ENCODE measurements around the gene RAVER1. TPM values are rescaled to one million over a fixed set of nuclear protein-coding genes. Genes with fewer than 3 reads are reported as not detected.
A peak's percentile ranks its signal among the peaks of the same experiment; 100 is the strongest.
"Not testable (repeated sequence)": the region's sequence is repeated elsewhere in the genome, so short reads cannot be mapped to it uniquely, and the experiment has no call there.

RAVER1 gene
- 84.6 and 87.7 TPM in 2 replicates for total RNA-seq (2021)
- percentile 75 among the genes with signal in this experiment for Bru-seq, nascent RNA
- percentile 74 among the genes with signal in this experiment for BruChase-seq, experiment 1, labeled RNA remaining after a 2-hour chase
- BruChase-seq, experiment 2, labeled RNA remaining after a 6-hour chase: percentile 90 among the genes with signal in this experiment
- long read RNA-seq, transcript RAVER1-208 (13 exons, 3,501 nt): major isoform, 127 of 207 reads
- long read RNA-seq, partial matches to known transcripts: 35 of 207 reads
- long read RNA-seq, other reads (novel, unspliced or antisense): 45 of 207 reads

GRCh38 chr19:10332965-10333757, at the start of gene RAVER1:
Gene RAVER1, minus strand, starts transcription at chr19:10333529. Its CDS starts 22 bp downstream, at chr19:10333507.
- ChIA-PET POLR2A (ENCODE audit: low non-redundant PET) (interaction anchor here (0.6 to 0.7 kb wide), 2 partner anchors 27 to 320 kb away, joined by 3 to 10 read pairs; no protein-coding TSS in a partner anchor), CTCF (interaction anchor here (0.6 to 0.8 kb wide), 2 partner anchors 71 to 324 kb away, joined by 7 to 9 read pairs; no protein-coding TSS in a partner anchor)

GRCh38 chr19:10383223-10383499, 49.8 kb upstream of the RAVER1 start:
- CTCF ChIA-PET: interaction anchor here (0.6 to 1.0 kb wide), 2 partner anchors 124 to 872 kb away, joined by 5 to 8 read pairs; no protein-coding TSS in a partner anchor
- not testable (repeated sequence) for H3K9me3 ChIP-seq (ENCODE audit: low read depth, low read length, poor library complexity, severe bottlenecking); H3K27ac ChIP-seq (ENCODE audit: low read depth, low read length, poor library complexity, severe bottlenecking); H3K4me1 ChIP-seq (ENCODE audit: insufficient read depth, low read length, poor library complexity, severe bottlenecking); DNase-seq (ENCODE audit: low spot score); BruUV-seq (replicated peaks); H3K27me3 ChIP-seq (replicated peaks; ENCODE audit: insufficient read depth, low read depth, low read length, poor library complexity); H3K36me3 ChIP-seq (ENCODE audit: insufficient read depth, low read length, poor library complexity, severe bottlenecking); H3K4me3 ChIP-seq (ENCODE audit: low read depth, low read length, poor library complexity, severe bottlenecking)
- intact Hi-C loops (cut with micrococcal nuclease; ENCODE audit: unreplicated experiment): loop anchor here (5.0 kb wide), 1 partner anchor 46 kb away; the partner anchor contains the start of gene ICAM3
- POLR2A ChIA-PET (ENCODE audit: low non-redundant PET): interaction anchor here (0.6 kb wide), 1 partner anchor 113 kb away, joined by 3 read pairs; no protein-coding TSS in a partner anchor

More at GRCh38 chr19:10332965-10333757, at the start of gene RAVER1:
- TF ChIP-seq CTCF (conservative IDR thresholded peaks at IDR 0.05; ENCODE audit: low read depth, low read length): no peak
- no peak for TF ChIP-seq EZH2 (IDR thresholded peaks at IDR 0.05; ENCODE audit: borderline replicate concordance, low read depth, low read length, poor library complexity, severe bottlenecking)
- no peaks in the 10 kb centered on the region for H3K9me3 ChIP-seq (ENCODE audit: low read depth, low read length, poor library complexity, severe bottlenecking)
- BruUV-seq (replicated peaks): no TSS peak
- DNase-seq (ENCODE audit: low spot score): peak; percentile 98
- intact Hi-C loops (cut with micrococcal nuclease; ENCODE audit: unreplicated experiment): loop anchor here (2.0 kb wide), 1 partner anchor 44 kb away; the partner anchor contains the start of gene ICAM5
- no peaks in the 10 kb centered on the region for H3K27me3 ChIP-seq (replicated peaks; ENCODE audit: insufficient read depth, low read depth, low read length, poor library complexity)
- peaks cover 28% of the 10 kb centered on the region for H3K4me1 ChIP-seq (ENCODE audit: insufficient read depth, low read length, poor library complexity, severe bottlenecking)
- H3K36me3 ChIP-seq (ENCODE audit: insufficient read depth, low read length, poor library complexity, severe bottlenecking): peaks cover 31% of the 10 kb centered on the region
- H3K4me3 ChIP-seq (ENCODE audit: low read depth, low read length, poor library complexity, severe bottlenecking): peak within 1 kb of the TSS; percentile 85
- peak within 1 kb of the TSS; percentile 99 for H3K27ac ChIP-seq (ENCODE audit: low read depth, low read length, poor library complexity, severe bottlenecking)

- intact Hi-C loops (cut with micrococcal nuclease; ENCODE audit: unreplicated experiment): loop anchor here (5.0 kb wide), 1 partner anchor 43 kb away; the partner anchor contains the start of gene ICAM3
- no peaks in the 10 kb centered on the region for H3K9me3 ChIP-seq (ENCODE audit: low read depth, low read length, poor library complexity, severe bottlenecking)
- ChIA-PET POLR2A (ENCODE audit: low non-redundant PET) (interaction anchor here (0.5 to 0.6 kb wide), 2 partner anchors 93 to 553 kb away, joined by 3 read pairs; partner anchors contain the start of gene UBL5), CTCF (interaction anchor here (0.5 to 1.7 kb wide), 4 partner anchors 9 to 124 kb away, joined by 3 to 10 read pairs (median 7); no protein-coding TSS in a partner anchor)
- peaks cover 9% of the 10 kb centered on the region for H3K36me3 ChIP-seq (ENCODE audit: insufficient read depth, low read length, poor library complexity, severe bottlenecking)
- peak; percentile 99 for DNase-seq (ENCODE audit: low spot score)
- H3K4me1 ChIP-seq (ENCODE audit: insufficient read depth, low read length, poor library complexity, severe bottlenecking): peaks cover 5% of the 10 kb centered on the region
- H3K27ac ChIP-seq (ENCODE audit: low read depth, low read length, poor library complexity, severe bottlenecking): peak within 1 kb of the TSS; percentile 85
- no peaks in the 10 kb centered on the region for H3K27me3 ChIP-seq (replicated peaks; ENCODE audit: insufficient read depth, low read depth, low read length, poor library complexity)
- TF ChIP-seq EZH2 (IDR thresholded peaks at IDR 0.05; ENCODE audit: borderline replicate concordance, low read depth, low read length, poor library complexity, severe bottlenecking): no peak
- no peak for TF ChIP-seq CTCF (conservative IDR thresholded peaks at IDR 0.05; ENCODE audit: low read depth, low read length)
- BruUV-seq (replicated peaks): no TSS peak
- peak within 1 kb of the TSS; percentile 91 for H3K4me3 ChIP-seq (ENCODE audit: low read depth, low read length, poor library complexity, severe bottlenecking)
Measured at GRCh38 chr19:10380313-10381102, 47.2 kb upstream of the RAVER1 start, which contains the start of gene TYK2. Gene TYK2, minus strand, starts transcription at chr19:10380572. Its CDS starts 2,166 bp downstream, at chr19:10378406.

Data from A673 (cell line).